HEK293 (cell line): Measurements from ENCODE around the gene SLC7A11.

ENCODE experiments used
- CTCF ChIA-PET: fragments of 350-600 bp; formaldehyde crosslinking; extraction: SDS; loops from one replicate; lab custom pipeline; 2021; ENCODE audit warnings: antibody characterized with exemption; lab: Yijun Ruan, JAX
- POLR2A ChIA-PET: fragments of 300-600 bp; formaldehyde crosslinking; extraction: SDS; loops from one replicate; lab custom pipeline; 2020; ENCODE audit warnings: antibody characterized with exemption, inconsistent platforms; lab: Yijun Ruan, JAX
- H3K27ac ChIP-seq: fragments of 200-500 bp; sonication (Bioruptor generic); 2 replicates; pipeline ENCODE4 v1.5.1; 2014; ENCODE audit warnings: low read depth, low read length, control low read depth, inconsistent platforms; ENCODE audit errors: extremely low read depth
- H3K36me3 ChIP-seq, 2 experiments: fragments of 200-500 bp in 1 of 2; sonication (Bioruptor generic) in 1 of 2; 1 replicate in 1 of 2; 2 replicates in 1 of 2; pipeline ENCODE4 v1.5.1; 2014 to 2017; ENCODE audit warnings: inconsistent platforms in 2 of 2, low read length in 2 of 2; ENCODE audit not compliant: control insufficient read depth in 2 of 2, insufficient read depth in 1 of 2
- H3K4me1 ChIP-seq: fragments of 200-500 bp; sonication (Bioruptor generic); 2 replicates; pipeline ENCODE4 v1.5.1; 2014; ENCODE audit warnings: mild to moderate bottlenecking, low read length, inconsistent platforms; ENCODE audit not compliant: control insufficient read depth, insufficient read depth
- H3K4me3 ChIP-seq: 2 replicates; pipeline ENCODE4 v1.5.1; 2011; ENCODE audit warnings: low read depth, mild to moderate bottlenecking, control low read depth, low read length, moderate library complexity
- H3K9me3 ChIP-seq: fragments of 200-500 bp; sonication (Bioruptor generic); 2 replicates; pipeline ENCODE4 v1.5.1; 2014; ENCODE audit warnings: low read depth, low read length, inconsistent platforms; ENCODE audit not compliant: control insufficient read depth, insufficient read depth
- GLI2 ChIP-seq: fragments of 450-650 bp; formaldehyde crosslinking; IDR thresholded peaks from 2 replicates; pipeline ENCODE4; 2017; ENCODE audit warnings: missing biosample characterization, missing genetic modification characterization, low read depth, borderline replicate concordance
- ZBTB1 ChIP-seq: fragments of 450-650 bp; formaldehyde crosslinking; IDR thresholded peaks from 2 replicates; pipeline ENCODE4 v1.5.1; 2016; ENCODE audit warnings: missing biosample characterization, missing genetic modification characterization
- ZNF140 ChIP-seq: fragments of 450-650 bp; formaldehyde crosslinking; IDR thresholded peaks from 2 replicates; pipeline ENCODE4 v1.5.1; 2016; ENCODE audit warnings: missing biosample characterization, missing genetic modification characterization
- ZNF2 ChIP-seq: fragments of 450-650 bp; formaldehyde crosslinking; IDR thresholded peaks from 2 replicates; pipeline ENCODE4 v1.5.1; 2016; ENCODE audit warnings: missing biosample characterization, missing genetic modification characterization
- ZNF221 ChIP-seq: fragments of 450-650 bp; formaldehyde crosslinking; IDR thresholded peaks from 2 replicates; pipeline ENCODE4 v1.5.1; 2017; ENCODE audit warnings: missing biosample characterization, missing genetic modification characterization, borderline replicate concordance
- ZNF239 ChIP-seq: fragments of 450-650 bp; formaldehyde crosslinking; IDR thresholded peaks from 2 replicates; pipeline ENCODE4 v1.5.1; 2016; ENCODE audit warnings: missing biosample characterization, missing genetic modification characterization
- ZNF266 ChIP-seq: fragments of 450-650 bp; formaldehyde crosslinking; IDR thresholded peaks from 2 replicates; pipeline ENCODE4 v1.5.1; 2016; ENCODE audit warnings: missing biosample characterization, missing genetic modification characterization, low read depth
- ZNF302 ChIP-seq: fragments of 450-650 bp; formaldehyde crosslinking; IDR thresholded peaks from 2 replicates; pipeline ENCODE4 v1.5.1; 2016; ENCODE audit warnings: missing biosample characterization, missing genetic modification characterization, low read depth
- ZNF324 ChIP-seq: fragments of 450-650 bp; formaldehyde crosslinking; IDR thresholded peaks from 2 replicates; pipeline ENCODE4 v1.5.1; 2016; ENCODE audit warnings: missing biosample characterization, missing genetic modification characterization
- ZNF404 ChIP-seq: fragments of 450-650 bp; formaldehyde crosslinking; IDR thresholded peaks from 2 replicates; pipeline ENCODE4 v1.5.1; 2017; ENCODE audit warnings: missing biosample characterization, missing genetic modification characterization
- ZNF416 ChIP-seq: fragments of 450-650 bp; formaldehyde crosslinking; IDR thresholded peaks from 2 replicates; pipeline ENCODE4 v1.5.1; 2016; ENCODE audit warnings: missing biosample characterization, missing genetic modification characterization
- ZNF510 ChIP-seq: fragments of 450-650 bp; formaldehyde crosslinking; IDR thresholded peaks from 2 replicates; pipeline ENCODE4 v1.5.1; 2018; ENCODE audit warnings: mild to moderate bottlenecking, missing genetic modification characterization, missing biosample characterization; ENCODE audit not compliant: insufficient replicate concordance
- ZNF529 ChIP-seq: fragments of 450-650 bp; formaldehyde crosslinking; IDR thresholded peaks from 2 replicates; pipeline ENCODE4 v1.5.1; 2017; ENCODE audit warnings: missing genetic modification characterization, missing biosample characterization; ENCODE audit not compliant: insufficient replicate concordance
- ZNF549 ChIP-seq: fragments of 450-650 bp; IDR thresholded peaks from 2 replicates; pipeline ENCODE4 v1.5.1; 2018; ENCODE audit warnings: missing biosample characterization, missing genetic modification characterization, mild to moderate bottlenecking, inconsistent platforms, moderate library complexity
- ZNF560 ChIP-seq: fragments of 450-650 bp; formaldehyde crosslinking; IDR thresholded peaks from 2 replicates; pipeline ENCODE4 v1.5.1; 2017; ENCODE audit warnings: missing biosample characterization, missing genetic modification characterization, borderline replicate concordance
- TF ChIP-seq, protein P1 (sequence below): fragments of 450-650 bp; formaldehyde crosslinking; IDR thresholded peaks from 2 replicates; pipeline ENCODE4 v1.5.1; 2016; ENCODE audit warnings: missing biosample characterization, missing genetic modification characterization
- TF ChIP-seq, protein P2 (sequence below): fragments of 450-650 bp; formaldehyde crosslinking; IDR thresholded peaks from 2 replicates; pipeline ENCODE4 v1.5.1; 2016; ENCODE audit warnings: missing biosample characterization, missing genetic modification characterization
- TF ChIP-seq, protein P3 (sequence below): fragments of 450-650 bp; formaldehyde crosslinking; IDR thresholded peaks from 2 replicates; pipeline ENCODE4 v1.5.1; 2016; ENCODE audit warnings: missing biosample characterization, missing genetic modification characterization
- TF ChIP-seq, protein P4 (sequence below): fragments of 450-650 bp; formaldehyde crosslinking; conservative IDR thresholded peaks from 2 replicates; pipeline ENCODE4 v1.5.1; 2016; ENCODE audit warnings: low read depth, missing biosample characterization, missing genetic modification characterization
- TF ChIP-seq, protein P5 (sequence below): fragments of 450-650 bp; formaldehyde crosslinking; IDR thresholded peaks from 2 replicates; pipeline ENCODE4 v1.5.1; 2016; ENCODE audit warnings: missing biosample characterization, missing genetic modification characterization, borderline replicate concordance

The SLC7A11 gene

DNA sequence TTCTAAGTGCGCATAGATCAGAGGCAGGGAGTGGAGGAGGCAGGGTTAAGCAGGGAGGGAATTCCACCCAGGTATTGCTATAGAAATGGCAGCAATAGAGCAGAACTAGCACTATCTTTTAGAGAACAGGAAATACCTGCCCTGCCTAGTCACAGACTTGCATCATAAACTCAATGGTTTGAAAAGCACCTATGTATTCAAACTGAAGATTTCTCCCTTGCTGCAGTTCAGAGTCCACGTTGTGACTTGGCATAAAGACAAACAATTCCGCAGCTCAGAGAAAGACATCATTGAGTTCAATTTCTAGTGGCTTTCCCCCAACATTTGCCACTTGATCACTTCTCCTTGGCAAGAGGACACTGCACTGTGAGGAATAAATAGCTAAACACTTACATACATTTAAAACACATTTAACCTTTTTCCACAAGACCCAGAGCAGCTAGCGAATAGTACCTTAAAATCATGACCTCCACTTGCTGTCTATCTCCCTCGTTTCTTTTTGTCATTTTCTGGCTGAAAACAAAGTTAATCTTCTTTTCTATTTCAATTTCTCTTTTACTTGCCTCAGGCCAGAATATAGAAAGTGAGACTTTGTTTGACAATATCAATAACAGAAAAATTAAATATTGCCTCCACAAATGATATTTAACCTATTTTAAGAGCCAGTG lies 42.4 kb downstream of the SLC7A11 start:
- POLR2A ChIA-PET = no interaction called here
- no peaks in the 10 kb centered on the region for H3K4me1 ChIP-seq
- CTCF ChIA-PET = interaction anchor here (1.4 kb wide), 1 partner anchor 17 kb away, joined by 3 read pairs; no protein-coding TSS in a partner anchor
- H3K4me3 ChIP-seq = no peak overlapping the region
- no peaks in the 10 kb centered on the region for H3K36me3 ChIP-seq
- no peak overlapping the region for H3K27ac ChIP-seq
- no peaks in the 10 kb centered on the region for H3K9me3 ChIP-seq
- TF ChIP-seq ZNF302 (tag by site-specific recombination) (no peak), ZNF549 (no peak), ZNF560 (tag by site-specific recombination) (no peak), ZNF529 (tag by site-specific recombination) (no peak), ZNF2 (tag by site-specific recombination) (no peak), ZNF266 (tag by site-specific recombination) (no peak), GLI2 (tag by site-specific recombination) (no peak), ZNF239 (no peak), ZNF221 (tag by site-specific recombination) (no peak), ZNF510 (no peak), ZNF416 (tag by site-specific recombination) (no peak), ZNF404 (no peak), ZNF140 (tag by site-specific recombination) (no peak), ZNF324 (tag by site-specific recombination) (no peak)
- TF ChIP-seq, protein P1, sequence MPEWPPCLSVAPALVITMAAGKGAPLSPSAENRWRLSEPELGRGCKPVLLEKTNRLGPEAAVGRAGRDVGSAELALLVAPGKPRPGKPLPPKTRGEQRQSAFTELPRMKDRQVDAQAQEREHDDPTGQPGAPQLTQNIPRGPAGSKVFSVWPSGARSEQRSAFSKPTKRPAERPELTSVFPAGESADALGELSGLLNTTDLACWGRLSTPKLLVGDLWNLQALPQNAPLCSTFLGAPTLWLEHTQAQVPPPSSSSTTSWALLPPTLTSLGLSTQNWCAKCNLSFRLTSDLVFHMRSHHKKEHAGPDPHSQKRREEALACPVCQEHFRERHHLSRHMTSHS (tag by site-specific recombination) = no peak
- TF ChIP-seq, protein P2, sequence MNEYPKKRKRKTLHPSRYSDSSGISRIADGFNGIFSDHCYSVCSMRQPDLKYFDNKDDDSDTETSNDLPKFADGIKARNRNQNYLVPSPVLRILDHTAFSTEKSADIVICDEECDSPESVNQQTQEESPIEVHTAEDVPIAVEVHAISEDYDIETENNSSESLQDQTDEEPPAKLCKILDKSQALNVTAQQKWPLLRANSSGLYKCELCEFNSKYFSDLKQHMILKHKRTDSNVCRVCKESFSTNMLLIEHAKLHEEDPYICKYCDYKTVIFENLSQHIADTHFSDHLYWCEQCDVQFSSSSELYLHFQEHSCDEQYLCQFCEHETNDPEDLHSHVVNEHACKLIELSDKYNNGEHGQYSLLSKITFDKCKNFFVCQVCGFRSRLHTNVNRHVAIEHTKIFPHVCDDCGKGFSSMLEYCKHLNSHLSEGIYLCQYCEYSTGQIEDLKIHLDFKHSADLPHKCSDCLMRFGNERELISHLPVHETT = no peak
- TF ChIP-seq, protein P3, sequence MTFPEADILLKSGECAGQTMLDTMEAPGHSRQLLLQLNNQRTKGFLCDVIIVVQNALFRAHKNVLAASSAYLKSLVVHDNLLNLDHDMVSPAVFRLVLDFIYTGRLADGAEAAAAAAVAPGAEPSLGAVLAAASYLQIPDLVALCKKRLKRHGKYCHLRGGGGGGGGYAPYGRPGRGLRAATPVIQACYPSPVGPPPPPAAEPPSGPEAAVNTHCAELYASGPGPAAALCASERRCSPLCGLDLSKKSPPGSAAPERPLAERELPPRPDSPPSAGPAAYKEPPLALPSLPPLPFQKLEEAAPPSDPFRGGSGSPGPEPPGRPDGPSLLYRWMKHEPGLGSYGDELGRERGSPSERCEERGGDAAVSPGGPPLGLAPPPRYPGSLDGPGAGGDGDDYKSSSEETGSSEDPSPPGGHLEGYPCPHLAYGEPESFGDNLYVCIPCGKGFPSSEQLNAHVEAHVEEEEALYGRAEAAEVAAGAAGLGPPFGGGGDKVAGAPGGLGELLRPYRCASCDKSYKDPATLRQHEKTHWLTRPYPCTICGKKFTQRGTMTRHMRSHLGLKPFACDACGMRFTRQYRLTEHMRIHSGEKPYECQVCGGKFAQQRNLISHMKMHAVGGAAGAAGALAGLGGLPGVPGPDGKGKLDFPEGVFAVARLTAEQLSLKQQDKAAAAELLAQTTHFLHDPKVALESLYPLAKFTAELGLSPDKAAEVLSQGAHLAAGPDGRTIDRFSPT (tag by site-specific recombination) = no peak
- TF ChIP-seq, all 188 proteins: peak for 0

DNA sequence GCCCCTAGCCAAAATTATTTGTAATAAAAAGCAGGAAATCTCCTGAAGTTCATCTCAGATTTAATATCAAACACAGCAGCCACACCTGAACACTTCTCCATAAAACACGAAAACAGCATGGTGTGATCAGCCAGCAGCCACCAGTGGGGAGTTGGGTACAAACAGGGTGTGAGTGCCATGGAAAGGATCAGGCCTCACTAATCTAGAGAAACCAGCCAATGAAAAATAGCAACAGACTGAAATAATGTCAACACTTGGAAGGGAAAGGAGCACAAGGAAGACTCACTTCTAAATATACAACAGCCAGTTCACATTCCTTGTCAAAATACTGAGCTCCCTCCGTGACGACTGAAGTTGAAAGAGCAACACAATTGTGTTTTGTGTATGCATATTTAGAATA lies 46.0 kb downstream of the SLC7A11 start:
- no peak overlapping the region for H3K27ac ChIP-seq
- TF ChIP-seq, protein P4, sequence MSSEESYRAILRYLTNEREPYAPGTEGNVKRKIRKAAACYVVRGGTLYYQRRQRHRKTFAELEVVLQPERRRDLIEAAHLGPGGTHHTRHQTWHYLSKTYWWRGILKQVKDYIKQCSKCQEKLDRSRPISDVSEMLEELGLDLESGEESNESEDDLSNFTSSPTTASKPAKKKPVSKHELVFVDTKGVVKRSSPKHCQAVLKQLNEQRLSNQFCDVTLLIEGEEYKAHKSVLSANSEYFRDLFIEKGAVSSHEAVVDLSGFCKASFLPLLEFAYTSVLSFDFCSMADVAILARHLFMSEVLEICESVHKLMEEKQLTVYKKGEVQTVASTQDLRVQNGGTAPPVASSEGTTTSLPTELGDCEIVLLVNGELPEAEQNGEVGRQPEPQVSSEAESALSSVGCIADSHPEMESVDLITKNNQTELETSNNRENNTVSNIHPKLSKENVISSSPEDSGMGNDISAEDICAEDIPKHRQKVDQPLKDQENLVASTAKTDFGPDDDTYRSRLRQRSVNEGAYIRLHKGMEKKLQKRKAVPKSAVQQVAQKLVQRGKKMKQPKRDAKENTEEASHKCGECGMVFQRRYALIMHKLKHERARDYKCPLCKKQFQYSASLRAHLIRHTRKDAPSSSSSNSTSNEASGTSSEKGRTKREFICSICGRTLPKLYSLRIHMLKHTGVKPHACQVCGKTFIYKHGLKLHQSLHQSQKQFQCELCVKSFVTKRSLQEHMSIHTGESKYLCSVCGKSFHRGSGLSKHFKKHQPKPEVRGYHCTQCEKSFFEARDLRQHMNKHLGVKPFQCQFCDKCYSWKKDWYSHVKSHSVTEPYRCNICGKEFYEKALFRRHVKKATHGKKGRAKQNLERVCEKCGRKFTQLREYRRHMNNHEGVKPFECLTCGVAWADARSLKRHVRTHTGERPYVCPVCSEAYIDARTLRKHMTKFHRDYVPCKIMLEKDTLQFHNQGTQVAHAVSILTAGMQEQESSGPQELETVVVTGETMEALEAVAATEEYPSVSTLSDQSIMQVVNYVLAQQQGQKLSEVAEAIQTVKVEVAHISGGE = no peak
- TF ChIP-seq, protein P5, sequence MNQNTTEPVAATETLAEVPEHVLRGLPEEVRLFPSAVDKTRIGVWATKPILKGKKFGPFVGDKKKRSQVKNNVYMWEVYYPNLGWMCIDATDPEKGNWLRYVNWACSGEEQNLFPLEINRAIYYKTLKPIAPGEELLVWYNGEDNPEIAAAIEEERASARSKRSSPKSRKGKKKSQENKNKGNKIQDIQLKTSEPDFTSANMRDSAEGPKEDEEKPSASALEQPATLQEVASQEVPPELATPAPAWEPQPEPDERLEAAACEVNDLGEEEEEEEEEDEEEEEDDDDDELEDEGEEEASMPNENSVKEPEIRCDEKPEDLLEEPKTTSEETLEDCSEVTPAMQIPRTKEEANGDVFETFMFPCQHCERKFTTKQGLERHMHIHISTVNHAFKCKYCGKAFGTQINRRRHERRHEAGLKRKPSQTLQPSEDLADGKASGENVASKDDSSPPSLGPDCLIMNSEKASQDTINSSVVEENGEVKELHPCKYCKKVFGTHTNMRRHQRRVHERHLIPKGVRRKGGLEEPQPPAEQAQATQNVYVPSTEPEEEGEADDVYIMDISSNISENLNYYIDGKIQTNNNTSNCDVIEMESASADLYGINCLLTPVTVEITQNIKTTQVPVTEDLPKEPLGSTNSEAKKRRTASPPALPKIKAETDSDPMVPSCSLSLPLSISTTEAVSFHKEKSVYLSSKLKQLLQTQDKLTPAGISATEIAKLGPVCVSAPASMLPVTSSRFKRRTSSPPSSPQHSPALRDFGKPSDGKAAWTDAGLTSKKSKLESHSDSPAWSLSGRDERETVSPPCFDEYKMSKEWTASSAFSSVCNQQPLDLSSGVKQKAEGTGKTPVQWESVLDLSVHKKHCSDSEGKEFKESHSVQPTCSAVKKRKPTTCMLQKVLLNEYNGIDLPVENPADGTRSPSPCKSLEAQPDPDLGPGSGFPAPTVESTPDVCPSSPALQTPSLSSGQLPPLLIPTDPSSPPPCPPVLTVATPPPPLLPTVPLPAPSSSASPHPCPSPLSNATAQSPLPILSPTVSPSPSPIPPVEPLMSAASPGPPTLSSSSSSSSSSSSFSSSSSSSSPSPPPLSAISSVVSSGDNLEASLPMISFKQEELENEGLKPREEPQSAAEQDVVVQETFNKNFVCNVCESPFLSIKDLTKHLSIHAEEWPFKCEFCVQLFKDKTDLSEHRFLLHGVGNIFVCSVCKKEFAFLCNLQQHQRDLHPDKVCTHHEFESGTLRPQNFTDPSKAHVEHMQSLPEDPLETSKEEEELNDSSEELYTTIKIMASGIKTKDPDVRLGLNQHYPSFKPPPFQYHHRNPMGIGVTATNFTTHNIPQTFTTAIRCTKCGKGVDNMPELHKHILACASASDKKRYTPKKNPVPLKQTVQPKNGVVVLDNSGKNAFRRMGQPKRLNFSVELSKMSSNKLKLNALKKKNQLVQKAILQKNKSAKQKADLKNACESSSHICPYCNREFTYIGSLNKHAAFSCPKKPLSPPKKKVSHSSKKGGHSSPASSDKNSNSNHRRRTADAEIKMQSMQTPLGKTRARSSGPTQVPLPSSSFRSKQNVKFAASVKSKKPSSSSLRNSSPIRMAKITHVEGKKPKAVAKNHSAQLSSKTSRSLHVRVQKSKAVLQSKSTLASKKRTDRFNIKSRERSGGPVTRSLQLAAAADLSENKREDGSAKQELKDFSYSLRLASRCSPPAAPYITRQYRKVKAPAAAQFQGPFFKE (tag by site-specific recombination) = no peak
- no peak for TF ChIP-seq ZBTB1 (tag by site-specific recombination)
- no peaks in the 10 kb centered on the region for H3K36me3 ChIP-seq
- CTCF ChIA-PET = no interaction called here
- H3K4me3 ChIP-seq = no peak overlapping the region
- POLR2A ChIA-PET = no interaction called here
- no peaks in the 10 kb centered on the region for H3K4me1 ChIP-seq
- H3K9me3 ChIP-seq = no peaks in the 10 kb centered on the region
